GM19395 (cell line): ENCODE results near the gene TRIM39.
A peak's percentile ranks its signal among the peaks of the same experiment; 100 is the strongest.
"Not testable (repeated sequence)": the region's sequence is repeated elsewhere in the genome, so short reads cannot be mapped to it uniquely, and the experiment has no call there.

Experiments
- ATAC-seq: cut with Tn5 transposase; IDR thresholded peaks from one replicate; pipeline ENCODE4 v1.9.1; 2021; ENCODE audit warnings: mild to moderate bottlenecking, moderate library complexity; ENCODE audit not compliant: unreplicated experiment

The TRIM39 gene

DNA sequence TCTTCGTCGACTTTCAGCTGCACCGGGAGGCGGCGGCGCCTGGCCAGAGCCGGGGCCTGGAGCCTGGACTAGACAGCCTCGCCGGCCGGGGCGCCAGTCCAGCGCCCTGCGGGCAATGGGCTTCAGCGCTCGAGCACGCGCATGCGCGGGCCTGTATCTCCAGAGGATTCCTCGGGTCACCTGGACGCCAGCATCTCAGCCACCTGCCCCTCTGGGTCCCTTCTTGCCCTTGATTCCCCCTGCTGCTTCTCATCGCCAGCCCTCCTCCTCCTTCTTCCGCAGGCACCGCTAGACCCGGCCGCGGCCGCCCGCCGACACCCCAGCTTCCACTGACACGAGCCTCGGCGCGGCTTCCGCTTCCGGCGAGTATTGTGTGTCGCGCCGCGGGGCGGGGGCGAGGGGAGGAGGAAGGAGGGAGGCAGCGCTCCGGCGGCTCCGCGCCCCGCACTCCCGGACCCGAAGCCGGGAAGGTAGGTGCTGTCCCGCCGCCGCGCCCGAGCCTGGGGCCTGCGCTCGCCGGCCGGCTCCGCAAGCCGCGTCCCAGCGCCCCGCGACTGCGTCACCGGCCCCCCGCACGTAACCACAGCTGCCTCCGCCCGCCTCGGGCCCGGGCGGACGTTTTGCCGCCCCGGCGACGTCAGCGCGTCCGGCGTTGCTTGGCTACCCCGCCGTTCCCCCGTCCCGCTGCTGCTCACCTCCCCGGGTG is at the start of gene TRIM39:
TSS of gene TRIM39 (plus strand) at position 402 of the 706 bp plus-strand sequence. CDS start 2,391 bp downstream, outside the sequence.
- ATAC-seq: peak; percentile 79

DNA sequence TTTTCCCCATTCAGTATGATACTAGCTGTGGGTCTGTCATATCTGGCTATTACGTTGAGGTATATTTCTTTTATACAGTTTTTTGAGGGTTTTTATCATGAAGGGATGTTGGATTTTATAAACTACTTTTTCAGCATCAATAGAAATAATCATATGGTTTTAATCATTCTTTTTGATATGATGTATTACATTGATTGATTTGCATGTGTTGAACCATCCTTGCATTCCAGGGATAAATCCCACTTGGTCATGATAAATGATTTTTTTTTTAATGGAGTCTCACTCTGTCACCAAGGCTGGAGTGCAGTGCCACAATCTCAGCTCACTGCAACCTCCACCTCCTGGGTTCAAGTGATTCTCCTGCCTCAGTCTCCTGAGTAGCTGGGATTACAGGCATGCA is 45.7 kb upstream of the TRIM39 start:
- ATAC-seq: not testable (repeated sequence)

DNA sequence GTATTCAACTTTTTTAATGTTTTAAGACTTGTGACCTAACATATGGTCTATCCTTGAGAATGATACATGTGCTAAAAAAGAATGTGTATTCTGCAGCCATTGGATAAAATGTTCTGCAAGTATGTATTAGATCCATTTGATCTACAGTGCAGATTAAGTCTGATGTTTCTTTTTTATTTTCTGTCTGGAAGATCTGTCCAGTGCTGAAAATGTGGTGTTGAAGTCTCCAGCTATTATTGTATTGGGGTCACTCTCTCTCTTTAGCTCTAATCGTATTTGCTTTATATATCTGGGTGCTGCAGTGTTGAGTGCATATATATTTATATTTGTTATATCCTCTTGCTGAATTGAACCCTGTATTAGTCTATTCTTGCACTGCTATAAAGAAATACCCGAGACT is 44.2 kb upstream of the TRIM39 start:
- ATAC-seq: no peak

DNA sequence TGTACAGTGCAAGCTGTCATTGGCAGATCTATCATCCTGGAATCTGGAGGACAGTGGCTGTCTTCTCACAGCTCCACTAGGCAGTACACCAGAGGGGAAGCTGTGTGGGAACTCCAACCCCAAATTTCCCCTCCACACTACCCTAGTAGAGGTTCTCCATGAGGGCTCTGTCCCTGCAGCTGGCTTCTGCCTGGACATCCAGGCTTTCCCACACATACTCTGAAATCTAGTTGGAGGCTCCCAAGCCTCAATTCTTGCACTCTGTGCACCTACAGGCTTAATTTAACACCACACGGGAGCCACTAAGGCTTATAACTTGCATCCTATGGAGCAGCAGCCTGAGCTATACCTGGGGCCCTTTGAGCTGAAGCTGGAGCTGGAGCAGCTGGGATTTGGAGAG is 43.0 kb upstream of the TRIM39 start:
- ATAC-seq: no peak

DNA sequence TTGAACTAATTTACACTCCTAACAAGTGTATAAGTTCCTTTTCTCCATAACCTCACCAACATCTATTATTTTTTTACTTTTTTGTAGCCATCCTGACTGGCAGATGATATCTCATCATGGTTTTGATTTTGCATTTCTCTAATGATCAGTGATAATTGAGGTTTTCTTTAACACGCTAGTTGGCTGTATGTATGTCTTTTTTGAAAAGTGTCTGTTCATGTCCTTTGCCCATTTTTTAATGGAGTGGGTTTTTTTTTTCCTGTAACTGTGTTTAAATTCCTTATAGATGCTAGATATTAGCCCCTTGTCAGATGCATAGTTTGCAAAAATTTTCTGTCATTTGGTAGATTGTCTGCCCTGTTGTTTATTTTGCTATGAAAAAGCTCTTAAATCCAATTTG is 39.6 kb upstream of the TRIM39 start:
- no peak for ATAC-seq

DNA sequence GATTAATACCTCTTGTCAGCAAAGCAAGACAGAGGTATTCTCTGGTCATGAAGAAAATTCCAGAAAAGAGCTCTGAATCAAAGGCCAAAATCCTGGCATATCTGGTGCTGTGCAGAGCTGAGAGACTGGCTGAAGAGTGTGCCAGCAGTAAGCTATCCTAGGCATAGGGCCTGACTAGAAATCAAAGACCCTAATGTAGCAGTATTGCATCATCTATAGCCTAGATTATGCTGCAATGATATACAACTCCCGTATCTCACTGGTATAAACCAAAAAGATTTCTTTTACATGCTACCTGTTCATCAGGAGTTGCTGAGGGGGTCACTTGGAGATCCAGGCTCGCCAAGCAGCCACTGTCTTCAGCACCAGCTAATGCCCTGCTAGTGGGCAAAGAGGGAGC is 30.9 kb upstream of the TRIM39 start:
- ATAC-seq: no peak

DNA sequence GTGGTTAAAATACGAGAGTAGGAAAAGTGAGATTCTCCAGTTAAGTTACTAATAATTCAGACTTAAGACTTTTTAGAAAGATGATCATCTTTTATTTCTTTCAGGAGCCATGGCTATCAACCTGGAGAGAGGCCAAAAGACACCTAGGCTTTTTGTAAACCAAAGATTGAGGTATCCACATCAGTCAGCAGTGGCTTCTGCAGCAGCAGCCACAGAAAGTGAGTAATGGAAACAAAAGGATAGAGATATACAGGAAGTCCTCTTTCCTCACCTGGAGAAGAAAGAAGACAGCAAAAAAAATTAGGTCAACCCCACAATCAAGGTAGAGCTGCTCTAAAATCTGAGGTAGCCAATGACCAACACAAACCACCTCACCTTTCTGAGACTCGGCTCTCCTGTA is 22.7 kb upstream of the TRIM39 start:
- ATAC-seq: no peak

DNA sequence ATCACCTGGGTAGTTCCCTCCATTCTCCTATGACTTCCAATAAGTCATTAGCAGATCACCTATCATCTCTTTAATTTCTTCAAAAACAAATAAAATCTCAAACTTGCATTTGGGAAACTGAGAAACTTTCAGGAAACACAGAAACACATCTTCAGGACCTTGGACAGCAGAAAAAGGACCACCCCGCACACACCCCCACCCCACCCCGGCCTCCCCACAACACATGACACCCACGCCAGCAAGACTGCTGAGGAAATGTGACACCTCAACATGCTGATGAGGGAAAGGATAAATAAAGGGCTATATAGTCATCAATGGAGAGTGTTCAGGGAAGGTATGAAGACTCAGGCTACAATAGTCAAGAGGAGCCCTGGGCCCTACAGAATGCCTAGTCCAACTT is 15.6 kb upstream of the TRIM39 start:
- no peak for ATAC-seq

DNA sequence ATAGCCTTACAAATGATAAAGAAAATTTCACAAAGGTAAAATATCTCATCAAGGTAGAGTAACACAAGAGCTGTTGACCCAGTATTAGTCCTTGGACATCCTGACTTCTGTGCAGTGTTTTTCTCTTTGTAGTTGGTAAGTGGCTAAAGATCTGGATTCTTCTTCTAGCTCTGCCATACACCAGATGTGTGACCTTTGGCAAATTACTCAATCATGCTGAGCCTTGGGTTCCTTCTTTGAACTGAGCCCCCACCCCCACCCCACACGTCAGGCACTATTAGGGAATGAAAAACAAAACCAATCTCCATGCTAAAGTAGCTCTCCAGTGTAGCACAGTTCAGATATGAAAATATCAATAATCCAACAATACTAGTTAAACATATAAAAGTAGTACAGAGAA is 15.1 kb upstream of the TRIM39 start:
- ATAC-seq: no peak

DNA sequence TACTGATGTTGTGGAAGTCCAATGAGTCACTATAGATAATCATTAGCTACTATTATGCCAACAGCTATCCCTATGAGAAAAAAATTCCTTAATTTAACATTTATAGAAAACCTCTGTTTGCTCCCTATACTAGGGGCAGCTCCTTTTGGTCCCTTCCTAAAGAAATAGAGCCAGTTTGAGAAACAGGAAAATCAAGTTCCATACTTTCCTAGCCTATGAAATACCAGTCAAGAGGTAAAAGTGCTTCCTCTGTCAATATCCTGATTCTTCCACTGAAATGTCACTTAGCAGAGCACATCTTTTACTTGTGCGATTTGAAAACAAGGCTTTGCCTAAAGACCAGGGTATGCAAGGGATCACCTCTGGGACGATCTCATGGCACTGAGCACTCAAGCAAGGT is 14.5 kb upstream of the TRIM39 start:
- no peak for ATAC-seq

DNA sequence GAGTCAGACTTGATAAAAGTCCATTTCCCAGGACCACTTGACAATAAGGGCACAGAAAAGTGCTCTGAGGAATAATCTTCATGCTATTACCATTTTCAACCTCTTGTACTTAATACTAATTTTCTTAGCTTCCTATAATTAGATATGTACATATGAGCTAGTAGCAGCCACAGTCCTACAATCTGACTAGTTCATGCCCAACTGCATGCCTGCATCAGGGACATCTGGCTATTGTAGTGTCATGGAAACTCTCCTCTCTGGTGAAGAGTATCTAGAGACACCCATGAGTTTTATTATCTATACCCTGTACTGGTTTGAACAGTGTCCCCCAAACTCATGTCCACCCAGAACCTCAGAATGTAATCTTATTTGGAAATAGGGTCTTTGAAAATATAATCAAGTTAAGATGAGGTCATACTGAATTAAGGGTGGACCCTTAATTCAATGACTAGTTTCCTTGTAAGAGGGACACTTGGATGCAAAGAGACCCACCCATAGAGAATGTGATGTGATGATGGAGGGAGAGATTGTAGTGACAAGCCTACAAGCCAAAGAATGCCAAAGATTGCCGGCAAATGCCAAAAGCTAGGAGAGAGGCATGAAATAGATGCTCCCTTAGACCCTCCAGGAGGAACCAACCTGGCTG is 13.9 kb upstream of the TRIM39 start:
- ATAC-seq: no peak

DNA sequence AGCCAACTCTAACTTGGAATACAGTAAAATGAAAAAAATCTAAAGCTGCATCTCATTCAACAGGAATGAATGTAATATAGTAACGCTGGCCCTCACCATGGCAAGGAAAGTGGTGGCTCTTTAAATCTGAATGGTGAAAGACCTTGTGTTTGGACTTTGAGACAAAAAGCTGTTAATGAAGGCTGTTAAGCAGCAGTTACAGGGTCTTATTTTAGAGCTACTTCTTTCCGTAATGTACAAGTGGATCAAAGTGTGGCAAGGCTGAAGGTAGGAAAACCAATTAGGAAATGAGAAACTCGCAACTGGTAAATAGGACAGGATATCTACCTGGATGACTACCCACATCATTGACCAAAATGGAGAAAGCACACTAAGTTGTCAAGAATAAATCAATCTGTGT is 11.6 kb upstream of the TRIM39 start:
- no peak for ATAC-seq

DNA sequence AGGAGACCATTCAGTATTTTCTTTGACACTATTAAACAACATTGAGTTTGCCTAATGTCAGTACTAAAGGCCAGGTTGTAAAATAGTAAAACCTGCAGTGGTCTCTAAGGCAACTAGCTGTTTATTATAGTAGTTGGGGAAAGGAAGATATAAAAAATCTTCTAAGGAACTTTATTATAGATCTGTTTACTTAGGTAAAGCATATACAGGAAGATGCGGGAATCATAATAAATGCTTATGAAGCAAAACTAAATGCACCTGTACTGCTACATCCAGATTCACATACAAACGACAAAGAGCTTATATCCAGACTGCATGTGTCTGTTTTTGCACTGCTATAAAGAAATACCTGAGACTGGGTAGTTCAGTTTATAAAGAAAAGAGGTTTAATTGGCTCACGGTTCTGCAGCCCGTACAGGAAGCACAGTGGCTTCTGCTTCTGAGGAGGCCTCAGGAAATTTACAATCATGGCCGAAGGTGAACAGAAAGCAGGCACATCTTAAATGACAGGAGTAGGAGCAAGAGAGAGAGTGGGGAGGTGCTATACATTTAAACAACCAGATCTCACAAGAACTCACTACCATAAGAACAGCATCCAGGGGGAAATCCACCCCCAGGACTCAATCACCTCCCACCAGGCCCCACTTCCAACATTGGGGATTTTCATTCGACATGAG is 8.7 kb upstream of the TRIM39 start:
- ATAC-seq: no peak

DNA sequence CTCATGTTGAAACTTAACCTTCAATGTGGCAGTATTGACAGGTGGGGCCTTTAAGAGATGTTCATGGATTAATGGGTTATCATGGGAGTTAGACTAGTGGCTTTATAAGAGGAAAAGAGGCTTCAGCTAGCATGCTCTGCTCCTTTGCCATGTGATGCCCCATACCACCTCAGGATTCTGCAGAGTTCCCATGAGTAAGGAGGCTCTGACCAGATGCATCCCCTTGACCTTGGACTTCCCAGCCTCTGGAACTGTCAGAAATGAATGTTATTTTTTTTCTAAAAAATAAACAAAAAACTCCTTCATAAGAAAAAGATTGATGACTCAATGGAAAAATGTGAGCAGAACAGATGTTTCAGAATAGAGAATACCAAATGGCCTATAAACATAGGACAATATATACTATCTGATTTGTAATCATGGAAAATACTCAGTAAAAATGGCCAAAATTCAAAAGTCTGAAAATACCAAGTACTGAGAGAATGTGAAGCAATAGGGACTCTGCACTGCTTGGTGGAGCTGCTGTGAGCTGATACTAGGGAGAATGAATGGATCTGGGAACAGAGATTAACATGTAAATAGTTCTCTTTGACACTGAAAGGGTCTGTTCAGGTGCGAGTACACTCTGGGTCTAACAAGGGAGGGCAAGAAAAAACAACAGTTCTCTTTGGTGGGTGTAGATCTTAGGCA is 7.4 kb upstream of the TRIM39 start:
- ATAC-seq: no peak

DNA sequence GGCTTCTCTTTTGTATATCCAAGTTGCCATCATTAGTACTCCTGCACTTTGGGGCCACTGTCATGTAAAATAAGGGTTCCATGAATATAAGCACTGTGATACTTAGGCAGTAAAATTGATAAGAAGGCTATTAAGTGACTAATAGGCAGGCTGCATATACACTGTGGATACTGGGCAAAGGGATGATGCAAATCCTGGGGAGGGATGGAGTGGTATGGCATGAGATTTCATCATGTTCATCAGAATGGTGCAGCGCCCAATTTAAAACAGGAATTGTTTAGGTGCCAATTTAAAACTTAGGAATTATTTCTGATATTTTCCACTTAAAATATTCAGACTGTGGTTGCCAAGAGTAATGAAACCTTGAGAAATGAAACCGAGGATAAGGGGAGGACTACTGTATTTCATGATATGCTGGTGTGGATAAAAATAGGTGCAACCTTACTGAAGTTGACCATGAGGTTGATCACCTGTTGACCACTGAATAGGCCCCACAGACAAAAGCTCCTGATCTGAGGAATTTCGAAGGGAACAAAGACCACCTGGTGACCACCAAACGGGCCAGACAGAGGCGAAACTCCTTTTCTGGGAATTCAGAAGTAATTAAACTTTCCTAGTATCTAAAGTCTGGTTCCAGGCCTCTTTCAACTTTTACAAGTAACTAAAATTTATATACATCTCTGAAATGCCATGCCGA is 4.9 kb upstream of the TRIM39 start:
- ATAC-seq: no peak

DNA sequence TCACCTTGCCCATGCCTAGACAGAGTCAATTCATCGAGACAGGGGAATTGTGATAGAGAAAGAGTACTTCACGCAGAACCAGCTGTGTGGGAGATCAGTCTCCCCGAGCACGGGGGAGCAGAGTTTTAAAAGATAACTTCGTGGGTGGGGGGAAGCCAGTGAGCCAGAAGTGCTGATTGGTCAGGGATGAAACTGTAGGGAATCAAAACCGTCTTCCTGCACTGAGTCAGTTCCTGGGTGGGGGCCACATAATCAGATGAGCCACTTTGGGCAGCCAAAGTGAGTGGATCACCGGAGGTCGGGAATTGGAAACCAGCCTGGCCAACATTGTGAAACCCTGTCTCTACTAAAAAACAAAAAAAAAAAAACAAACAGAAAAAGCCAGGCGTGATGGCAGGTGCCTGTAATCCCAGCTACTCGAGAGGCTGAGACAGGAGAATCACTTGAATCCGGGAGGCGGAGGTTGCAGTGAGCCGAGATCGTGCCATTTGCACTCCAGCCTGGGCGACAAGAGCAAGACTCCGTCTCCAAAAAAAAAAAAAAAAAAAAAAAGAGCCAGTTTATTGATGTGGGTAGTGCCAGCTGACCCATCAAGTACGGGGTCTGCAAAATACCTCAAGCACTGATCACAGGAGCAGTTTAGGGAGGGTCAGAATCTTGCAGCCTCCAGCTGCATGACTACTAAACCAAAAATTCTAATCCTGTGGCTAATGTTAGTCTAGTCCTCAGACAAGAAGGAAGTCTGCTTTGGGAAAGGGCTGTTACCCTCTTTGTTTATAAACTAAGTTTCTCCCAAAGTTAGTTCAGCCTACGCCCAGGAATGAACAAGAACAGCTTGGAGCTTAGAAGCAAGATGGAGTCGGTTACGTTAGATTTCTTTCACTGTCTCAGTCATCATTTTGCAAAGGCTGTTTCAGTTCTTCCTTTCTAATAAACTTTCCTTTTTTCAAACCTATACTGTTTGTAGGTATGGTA is 3.9 kb upstream of the TRIM39 start:
- no peak for ATAC-seq

DNA sequence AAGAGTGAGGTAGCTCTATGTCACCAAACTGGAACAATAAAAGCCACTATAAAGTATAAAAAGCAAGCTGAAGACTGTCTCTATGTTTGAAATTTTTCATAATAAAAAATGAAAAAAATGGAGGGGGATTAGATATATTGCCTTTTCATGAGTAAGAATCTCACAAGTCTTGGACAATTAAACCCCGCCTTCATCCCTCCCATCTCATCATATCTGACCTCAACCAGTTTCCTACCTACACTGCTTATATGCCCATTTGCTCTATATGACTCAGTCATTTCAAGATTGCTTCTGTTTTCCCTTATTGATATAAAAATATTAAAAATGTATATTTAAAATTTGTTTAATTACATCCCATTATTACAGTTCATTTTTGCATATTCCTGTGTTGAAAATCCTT is 2.9 kb upstream of the TRIM39 start:
- ATAC-seq: no peak

DNA sequence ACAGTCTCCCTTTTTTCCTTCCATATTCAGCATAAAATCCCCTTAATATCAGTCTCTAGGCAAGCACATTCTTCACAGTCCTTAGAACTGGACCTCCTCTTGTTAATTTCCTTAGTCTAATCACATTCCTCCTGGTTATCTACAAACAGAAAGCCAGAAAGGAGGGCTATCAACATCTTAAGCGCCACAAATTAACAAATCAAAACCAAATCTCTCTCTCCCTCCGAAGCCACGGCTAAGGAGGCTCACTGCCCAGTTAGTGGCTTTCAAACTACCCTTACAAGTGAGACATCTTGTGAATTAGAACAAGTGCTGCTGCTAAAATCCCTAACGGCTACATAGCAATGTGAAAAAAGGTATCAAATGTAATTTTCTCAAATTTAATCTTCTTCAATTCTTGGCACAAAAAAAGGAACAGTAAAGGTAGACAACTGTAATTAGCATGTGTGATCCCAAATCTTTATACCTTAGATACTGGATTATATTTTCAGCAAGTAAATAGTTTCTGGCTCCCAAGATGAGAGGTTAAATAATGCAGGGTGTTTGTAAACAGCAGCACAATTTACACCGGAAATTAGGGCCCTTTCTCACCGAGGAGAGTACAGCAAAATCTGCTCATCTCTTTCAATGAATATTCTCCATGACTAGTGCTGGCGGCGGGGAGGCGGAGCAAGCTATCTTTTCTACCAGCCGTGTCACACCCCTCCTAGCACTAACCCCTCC is 1.4 kb upstream of the TRIM39 start:
- peak; percentile 39 for ATAC-seq

DNA sequence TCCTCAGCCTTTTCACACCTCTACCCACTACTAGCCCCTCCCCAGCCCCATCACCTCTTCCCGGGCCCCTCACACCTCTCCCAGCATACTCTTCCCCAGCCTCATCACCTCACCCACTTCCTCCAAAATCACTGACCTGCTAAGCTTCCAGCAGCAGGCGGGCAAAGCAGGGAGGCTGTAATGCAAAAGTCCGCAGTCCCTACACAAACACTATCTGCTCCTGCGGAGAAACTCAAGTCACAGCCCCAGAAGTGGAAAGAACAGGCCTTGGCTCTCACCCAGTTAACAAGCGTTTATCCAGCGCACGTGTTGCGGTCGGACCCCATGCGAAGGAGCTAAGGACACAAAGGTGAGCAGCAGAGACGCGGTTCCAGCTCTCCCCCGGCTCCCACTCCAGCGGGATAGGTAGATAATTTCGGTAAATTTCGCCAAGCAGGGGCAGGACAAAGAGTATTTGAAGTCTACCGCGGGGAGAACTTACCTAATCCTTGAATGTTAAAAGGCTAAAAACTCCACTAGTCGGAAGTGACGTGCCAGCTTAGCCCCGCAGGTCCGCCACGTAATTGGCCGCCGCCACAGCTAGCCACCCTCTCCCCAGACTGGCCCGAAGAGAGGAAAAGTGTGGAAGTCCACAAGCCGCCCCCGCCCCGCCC is 728 bp upstream of the TRIM39 start:
- peak; percentile 47 for ATAC-seq
